Effector CD4-positive, alpha-beta T cell (primary cell): ENCODE measurements around the gene DNAL4.

Experiments
- DNase-seq: peaks from one replicate; pipeline ENCODE4 v3.0.0-alpha.2; 2020
- total RNA-seq: gene quantifications from one replicate; lab custom pipeline; 2026; lab: John Stamatoyannopoulos, UW

DNAL4 gene, protein sequence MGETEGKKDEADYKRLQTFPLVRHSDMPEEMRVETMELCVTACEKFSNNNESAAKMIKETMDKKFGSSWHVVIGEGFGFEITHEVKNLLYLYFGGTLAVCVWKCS
- 4.7 reads per million, percentile 18 among the genes with 10 or more reads in this experiment for total RNA-seq

DNA sequence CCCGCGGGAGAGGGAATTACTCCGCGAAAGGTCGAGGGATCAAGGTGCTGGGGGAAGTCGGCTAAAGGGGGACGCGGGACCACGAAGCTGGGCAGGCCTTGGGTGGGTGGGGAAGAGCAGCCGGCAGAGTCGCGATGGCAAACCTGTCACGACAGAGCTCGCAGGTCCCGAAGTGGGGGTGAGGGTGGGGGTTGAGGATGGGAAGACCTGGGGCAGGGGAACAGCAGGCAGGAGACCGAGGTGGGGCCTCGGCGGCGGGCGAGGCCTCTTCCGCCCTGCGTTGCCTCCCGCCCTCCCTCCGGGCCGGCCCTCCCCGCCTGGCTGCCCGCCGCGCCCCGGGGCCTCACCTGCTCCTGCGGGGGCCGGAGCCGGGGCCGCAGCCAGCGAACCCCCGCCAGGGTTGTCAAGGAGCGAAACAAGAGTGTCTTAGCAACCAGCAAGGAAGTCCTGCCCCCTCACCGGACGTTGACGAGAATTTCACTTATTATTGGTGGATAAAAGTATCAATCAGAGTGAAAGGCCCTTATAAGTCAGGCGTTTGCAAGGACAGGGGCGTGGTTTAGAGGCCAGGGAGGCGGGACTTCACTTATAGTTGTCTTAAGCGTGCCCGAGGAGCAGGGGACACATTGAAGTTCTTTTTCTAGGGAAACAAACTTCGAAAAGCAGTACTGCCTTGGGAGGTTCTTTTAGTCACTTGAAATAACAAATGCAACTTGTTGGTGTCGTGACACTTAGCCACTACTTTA, at the start of gene DNAL4:
TSS of gene DNAL4 (minus strand) at position 423 of the 746 bp plus-strand sequence. CDS start 11,412 bp downstream, outside the sequence.
- peak; percentile 86 for DNase-seq

DNA sequence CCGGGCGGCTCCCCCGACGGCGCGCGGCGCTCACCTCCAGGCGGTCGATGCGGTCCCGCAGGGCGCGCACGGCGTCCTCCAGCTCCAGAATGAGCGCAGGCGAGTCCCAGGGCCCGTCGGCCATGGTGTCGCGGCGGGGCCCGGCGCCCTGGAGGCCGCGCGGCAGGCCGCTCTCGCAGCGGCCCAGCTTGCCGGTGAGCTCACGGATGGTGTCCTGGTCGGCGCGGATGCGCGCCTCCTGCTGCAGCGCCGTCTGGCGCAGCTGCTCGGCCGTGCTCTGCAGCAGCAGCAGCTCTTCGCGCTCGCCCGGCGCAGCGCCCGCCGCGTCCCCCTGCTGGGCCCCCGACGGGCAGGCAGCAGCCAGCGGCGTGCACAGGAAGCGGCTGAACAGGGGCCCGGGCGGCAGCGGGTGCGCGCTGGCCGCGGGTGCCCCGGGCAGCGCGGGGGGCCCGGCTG, 49.3 kb upstream of the DNAL4 start:
- peak; percentile 15 for DNase-seq

DNA sequence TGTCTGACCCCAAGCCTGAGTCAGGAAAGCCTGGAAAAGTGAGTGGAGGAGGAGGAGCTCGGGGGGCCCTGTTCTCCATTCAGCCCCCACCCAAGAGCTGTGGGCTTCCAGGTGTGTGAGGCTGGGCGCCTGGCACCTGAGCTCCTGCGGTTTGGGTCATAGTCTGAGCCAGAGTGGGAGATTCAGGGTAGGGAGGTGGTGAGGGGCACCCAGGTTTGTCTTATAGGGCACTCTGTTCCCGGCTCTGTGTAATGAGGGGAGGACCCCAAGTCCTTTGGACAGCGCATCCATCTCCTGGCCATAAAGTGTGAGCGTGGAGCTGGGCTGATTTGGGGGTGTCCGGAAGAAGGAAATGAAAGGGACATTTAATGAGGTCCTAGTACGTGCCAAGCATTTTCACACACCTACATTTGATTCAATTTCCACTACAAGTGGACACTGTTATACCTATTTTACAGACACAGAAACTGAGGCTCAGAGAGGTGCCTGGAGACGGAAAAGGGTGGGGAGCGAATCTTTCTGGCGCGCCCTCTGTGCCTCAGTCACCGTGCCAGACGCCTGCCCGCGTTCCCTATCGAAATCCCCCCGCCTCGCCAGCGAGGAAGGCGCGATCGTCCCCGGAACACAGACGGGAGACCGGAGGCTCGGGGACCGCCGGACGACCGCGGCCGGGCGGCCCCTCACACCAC, 48.7 kb upstream of the DNAL4 start:
- DNase-seq: no peak

DNA sequence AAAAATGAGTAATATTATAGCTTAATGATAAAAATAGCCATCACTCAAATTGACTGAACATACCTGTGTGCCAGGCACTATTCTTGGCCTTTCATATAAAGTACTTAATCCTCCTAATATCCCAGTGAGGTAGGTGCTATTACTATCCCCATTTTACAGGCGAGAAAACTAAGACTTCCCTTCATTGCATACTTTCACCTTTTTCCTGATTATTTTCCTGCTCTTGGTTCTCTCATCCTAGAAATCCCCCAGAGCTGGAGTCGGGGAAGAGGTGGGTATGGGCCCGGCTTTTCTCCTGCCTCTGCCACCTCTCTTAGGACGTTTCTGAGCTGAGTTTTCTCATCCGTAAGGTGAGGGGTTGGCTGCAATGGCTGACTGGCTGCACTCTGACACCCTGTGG, 47.7 kb upstream of the DNAL4 start:
- DNase-seq: no peak

DNA sequence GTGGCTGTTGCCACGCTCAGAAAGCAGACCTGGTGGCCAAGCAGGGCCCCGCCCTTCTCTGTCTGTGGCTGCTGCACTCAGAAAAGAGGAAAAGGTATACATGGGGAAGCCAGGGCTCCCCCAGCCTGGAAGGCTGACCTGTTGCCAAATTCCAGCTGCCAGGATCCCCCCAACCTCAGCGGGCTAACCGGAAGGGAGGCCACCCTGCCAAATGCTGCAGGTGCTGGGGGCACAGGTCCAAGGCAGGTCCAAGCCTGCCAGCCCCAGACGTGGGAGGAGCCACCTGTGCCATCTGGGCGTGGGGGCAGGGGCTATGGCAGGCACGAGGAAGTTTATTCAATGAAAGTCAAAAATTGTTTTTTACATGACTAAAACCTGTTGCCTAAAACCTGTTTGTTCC, 47.3 kb upstream of the DNAL4 start:
- no peak for DNase-seq

DNA sequence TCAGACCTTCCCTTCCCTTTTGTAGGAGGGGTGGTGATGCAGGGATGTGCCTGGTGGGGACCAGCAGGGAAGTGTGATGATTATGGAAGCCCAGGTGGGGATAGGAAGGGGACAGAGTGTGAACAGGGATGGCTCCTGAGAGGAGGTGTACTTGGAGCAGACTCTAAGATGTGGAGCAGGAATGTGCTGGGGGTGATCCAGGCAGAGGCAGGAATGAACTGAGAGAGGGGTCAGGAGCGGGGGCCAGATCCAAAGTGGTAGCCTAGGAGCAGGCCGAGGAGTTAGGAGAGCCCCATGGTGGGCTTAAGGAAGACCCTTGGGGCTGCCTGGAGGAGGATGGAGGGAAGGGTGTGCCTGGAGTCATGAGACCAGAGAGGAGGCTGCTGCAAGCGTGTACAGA, 46.2 kb upstream of the DNAL4 start:
- no peak for DNase-seq

DNA sequence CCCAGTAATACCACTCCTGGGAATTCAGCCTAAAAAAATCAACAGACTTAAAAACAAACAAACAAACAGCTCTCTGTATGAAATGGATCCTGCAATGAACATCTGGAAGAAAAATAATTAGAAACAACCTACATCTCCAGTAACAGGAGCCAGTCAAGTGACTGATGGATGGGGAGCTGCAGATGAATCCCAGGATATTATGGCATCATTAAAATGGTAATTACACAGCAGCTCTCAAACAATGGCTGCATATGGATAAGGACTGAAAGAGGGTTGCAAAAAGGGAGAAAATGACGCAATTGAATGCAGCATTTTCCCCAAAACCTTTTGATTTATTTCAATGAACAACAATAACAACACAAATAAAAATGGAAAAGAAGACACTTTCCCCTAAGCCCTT, 45.7 kb upstream of the DNAL4 start:
- no peak for DNase-seq

DNA sequence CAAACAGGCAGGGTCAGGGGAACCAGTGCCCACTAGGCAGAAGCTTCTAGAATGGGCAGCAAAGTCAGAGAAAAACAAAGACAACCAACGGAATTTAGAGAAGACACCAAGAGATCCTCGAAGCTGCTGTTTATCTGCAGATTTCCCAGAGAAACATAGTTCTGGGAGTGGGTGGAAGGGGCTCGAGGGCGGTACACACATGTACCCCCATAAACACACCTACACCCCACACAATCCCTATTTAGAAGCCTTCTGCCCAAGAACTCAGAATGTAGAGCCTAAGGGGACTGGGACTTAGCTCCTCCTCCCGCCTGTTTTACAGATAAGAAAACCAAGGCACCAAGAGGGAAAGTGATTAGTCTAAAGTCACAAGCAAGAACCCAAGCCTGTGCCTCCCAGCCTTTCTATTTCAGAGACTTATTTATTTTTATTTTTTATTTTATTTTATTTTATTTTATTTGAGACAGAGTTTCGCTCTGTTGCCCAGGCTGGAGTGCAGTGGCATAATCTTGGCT, 43.5 kb upstream of the DNAL4 start:
- no peak for DNase-seq

DNA sequence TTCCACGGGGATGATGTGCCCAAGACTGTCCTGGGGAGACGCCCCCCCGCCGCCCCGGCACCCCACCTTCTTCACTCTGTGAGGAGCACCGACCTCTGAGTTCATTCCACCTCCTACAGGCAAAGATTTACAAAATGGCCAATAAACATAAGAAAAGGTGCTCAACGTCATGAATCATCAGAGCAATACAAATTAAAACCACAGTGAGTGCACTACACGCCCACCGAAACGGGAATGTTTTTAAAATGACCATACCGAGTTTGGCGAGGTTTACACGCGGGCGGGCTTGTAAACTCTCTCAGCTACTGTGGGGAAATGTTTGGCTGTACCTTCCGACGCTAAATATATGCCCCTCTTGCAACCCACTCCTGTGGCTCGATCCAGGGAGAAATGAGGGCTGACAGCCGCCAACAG, 42.0 kb upstream of the DNAL4 start:
- no peak for DNase-seq

DNA sequence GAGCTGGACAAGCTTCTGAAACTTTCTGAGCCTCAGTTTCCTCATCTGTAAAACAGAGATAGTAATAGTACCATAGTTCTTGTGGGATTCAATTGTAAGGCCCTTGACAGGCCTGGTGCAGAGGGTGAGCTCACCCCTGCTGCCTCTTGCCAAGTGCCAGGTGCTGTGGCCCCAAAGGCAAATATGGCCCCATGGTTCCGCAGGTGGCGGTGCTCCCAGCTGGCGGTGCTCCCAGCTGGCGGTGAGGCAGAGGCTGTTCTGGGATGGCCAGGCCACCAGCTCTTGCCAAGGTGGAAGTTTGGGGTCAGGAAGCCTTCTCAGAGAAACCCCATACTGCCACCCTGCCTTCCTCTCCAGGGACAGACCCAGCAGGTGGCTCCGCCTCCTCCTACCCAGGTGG, 41.0 kb upstream of the DNAL4 start:
- DNase-seq: no peak

DNA sequence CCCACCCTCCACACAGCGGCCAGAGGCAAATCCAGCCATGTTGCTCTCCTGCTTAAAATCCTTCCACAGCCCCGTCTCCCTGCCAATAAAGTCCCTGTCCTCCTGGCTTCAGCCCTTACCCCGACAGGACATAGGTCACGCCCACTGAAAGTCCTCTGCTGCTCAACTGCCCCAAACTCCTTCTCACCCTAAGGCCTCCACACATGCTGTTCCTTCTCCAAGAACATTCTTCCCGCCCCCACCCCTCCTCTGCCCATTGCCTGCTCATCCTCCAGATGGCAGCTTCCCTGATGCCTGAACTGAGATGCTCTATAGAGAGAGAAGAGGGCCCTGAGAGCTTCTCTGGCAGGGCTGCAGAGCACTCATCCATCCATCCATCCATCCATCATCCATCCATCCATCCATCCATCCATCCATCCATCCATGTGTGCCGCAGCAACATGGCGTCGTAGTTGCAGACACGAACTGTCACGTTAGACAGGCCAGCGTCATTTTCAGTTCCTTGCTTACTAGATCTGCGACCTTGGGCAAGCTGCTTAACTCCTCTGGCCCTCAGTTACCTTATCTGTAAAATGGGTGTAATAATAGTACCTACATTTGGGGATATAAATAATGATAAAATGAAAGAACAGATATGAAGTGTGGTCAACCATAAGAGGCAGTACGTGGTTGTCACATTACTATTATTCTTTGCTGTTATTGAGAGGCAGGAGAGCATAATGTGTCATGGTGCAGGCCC, 40.4 kb upstream of the DNAL4 start:
- DNase-seq: no peak

DNA sequence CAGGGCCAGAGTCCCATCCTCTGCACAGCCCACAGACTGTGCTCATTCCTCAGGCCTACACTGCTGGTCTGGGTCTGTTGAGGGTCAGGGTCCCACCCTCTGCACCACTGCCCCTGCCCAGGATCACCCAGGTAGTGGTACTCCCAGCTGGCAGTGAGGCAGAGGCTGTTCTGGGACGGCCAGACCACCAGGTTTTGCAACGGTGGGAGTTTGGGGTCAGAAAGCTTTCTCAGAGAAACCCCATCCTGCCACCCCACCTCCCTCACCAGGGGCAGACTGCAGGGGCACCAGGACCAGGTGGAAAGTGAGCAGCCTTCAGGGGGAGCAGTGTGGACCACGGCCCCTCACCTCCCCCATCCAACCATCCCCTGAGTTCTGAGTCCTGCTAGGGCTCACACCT, 39.1 kb upstream of the DNAL4 start:
- no peak for DNase-seq

DNA sequence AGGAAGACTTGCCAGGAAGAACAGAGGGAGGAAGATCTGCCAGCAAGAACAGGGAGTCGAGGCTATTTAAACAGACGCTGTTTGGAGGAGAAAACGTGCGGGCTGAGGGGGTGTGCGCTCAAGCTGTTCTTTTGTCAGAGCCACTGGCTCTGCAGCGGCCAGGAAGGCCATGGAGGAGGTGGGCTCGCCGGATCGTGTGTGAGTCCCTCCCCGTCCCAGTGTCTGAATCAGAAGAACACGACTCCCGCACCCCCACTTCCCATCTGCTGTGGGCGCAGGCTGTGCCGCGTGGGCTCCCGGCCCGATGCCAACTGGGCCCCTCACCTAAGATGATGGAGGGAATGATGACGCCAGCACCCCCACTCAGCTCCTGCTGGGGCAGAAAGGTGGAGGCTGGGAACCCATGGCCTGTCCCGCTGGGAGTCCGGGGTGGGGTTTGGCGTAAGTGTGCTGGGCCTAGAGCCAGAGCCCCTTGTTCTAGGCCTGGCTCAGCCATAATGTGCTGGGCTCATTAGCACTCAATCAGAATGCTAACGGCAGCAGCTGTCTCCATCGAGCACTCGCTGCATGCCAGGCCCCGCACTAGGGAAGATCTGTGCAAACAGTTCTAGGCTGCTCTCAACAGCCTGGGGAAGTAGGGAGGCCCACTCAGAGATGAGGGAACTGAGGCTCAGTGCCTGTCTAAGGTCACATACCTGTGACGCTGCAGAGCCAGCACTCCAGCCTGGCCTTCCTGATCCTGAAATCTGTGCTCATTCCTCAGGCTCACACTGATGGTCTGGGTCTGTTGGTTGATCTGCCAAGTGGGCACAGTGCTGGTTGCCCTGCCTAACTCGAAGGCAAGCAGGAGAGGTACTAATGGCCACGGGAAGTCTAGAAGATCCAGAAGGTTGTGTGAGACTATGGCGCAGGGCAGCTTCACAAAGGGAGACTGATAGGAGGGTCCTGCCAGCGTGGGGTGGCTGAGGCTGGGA, 38.3 kb upstream of the DNAL4 start:
- DNase-seq: no peak

DNA sequence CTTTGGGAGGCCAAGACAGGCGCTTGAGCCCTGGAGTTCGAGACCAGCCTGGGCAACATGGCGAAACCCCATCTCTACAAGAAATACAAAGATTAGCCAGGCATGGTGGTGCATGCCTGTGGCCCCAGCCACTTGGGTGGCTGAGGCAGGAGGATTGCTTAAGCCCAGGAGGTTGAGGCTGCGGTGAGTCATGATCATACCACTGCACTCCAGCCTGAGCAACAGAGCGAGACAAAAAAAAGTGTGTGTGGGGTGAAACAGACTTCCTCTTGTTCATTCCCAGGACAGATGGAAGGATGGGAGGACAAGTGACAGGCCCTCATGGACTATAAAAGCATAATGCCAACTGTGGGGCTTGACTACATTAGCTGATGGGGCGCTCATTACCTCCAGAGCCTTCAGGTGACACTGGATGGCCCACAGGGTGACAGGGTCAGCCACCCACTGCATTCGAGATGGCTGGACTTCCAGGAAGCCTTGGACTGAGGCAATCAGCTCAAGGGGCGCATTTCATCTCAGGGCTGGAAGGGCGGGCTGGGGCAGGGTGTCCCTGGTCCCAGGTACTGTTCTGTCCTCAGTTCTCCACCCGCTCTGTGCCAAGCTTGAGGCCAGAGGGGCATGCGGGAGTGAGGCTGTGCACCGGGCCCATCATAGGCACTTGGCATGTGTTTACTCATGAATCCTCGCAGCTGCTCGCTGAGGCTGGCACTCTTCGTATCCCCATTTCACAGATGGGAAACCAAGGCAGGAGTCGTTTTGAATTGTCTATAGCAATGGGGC, 37.4 kb upstream of the DNAL4 start:
- no peak for DNase-seq

DNA sequence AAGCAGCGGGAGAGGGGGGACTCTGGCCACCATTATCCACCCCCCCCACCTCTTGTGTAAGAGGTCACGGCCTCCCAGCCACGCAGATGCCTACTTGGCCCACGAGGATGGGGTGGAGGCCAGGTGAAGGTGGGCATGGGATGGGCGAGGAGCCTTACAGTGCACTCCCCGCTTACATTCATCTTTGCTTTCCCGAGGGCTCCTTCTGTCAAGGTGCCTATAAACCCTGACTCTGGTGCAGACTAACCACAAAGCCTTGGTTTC, 36.8 kb upstream of the DNAL4 start:
- DNase-seq: no peak

DNA sequence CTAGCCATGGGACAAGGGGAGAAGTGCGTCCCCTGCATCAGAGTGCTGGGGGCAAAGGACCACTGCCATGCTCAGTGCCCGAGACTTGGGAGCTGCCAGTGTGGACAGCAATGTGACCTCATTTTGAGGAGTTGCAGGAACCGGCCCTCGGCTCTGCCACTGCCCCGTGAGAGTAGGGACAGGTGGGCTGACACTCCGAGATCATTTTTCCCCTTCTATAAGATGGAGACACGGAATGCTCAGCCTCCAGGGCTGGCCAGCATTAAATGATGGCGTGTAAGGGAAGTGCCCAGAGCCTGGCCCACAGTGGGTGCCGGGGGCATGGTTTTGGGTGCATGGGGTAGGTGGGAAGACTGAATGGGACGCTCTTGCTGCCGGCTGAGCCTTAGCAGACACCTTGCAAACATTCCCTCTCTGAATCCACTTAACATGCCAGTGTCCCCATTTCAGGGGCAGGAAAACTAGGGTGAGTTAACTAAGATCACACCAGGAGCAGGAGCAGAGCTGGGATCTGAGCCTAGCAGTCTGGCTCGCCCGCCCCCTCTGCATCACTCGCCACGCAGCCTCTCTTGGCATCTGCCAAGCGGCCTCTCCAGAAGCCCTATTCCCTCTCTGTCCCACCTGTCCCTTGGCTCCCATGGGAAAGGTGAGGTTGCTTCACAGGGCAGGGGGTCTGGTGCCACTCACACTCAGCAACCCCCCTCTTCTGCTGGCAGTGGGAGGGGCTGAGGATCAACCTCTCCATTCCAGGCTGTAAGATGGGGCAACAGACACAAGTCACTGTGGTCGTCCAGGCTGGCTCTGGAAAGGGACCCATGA, 36.3 kb upstream of the DNAL4 start:
- DNase-seq: no peak

DNA sequence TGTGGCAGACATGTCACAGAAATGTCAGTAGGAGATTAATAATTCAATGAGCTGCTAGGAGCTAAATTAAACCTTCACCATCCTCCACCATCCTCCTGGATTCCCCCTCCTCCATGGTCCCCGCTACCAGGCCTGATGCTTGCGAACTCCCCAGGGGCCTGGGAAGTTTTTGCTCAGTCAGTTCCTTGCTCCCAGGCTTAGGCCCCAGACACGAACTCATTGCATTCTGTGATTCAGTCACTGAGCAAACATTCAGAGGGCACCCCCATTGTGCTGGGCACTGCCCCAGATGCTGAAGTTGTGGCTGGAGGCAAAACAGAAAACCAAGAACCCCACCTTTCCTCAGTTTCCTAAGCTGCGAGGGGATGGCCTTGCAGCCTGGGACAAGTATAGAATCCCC, 35.5 kb upstream of the DNAL4 start:
- DNase-seq: no peak

DNA sequence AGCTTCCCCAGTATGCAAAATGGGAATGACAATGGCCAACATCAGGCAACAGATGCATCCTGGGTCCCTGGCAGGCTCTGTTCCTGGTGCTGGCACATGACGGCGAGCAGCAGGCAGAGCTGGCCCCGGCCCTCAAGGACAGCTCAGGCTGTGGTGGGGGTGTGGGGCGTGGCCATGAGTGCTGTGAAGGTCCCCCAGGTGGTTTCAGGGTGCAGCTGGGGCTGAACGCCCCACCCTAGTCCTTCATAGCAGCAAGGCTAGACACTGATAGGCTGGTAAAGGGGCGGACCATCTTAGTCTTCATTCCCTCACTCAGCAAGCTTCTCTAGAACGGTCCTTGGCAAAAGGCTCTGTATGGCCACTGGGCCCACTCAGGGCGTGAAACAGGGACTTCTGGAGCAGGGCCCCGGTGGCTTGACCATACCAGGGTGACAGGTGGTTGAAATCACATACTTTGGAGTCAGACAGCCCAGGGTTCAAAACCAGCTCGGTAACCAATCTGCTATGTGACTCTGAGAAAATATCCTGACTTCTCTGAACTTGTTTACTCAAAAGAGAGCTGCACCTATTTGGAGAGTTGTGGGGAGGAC, 34.8 kb upstream of the DNAL4 start:
- no peak for DNase-seq

DNA sequence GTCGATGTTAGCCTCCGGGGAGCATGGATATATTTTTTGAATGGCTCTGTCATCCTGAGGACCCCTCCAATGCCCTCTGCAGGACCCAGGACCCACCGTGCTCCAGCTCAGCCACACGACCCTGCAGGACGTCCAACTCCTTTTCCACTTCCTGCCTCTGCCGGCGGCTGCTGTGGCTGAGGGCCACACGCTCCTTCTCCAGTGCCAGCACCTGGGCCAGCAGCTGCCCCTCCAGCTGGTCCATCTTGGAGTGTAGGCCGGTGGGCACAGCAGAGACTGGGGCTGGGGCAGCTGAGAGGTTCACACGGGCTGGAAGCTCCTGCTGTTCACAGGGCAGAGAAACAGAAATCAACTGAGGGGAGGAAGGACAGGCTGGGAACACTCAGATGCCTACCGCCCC, 34.2 kb upstream of the DNAL4 start:
- no peak for DNase-seq

DNA sequence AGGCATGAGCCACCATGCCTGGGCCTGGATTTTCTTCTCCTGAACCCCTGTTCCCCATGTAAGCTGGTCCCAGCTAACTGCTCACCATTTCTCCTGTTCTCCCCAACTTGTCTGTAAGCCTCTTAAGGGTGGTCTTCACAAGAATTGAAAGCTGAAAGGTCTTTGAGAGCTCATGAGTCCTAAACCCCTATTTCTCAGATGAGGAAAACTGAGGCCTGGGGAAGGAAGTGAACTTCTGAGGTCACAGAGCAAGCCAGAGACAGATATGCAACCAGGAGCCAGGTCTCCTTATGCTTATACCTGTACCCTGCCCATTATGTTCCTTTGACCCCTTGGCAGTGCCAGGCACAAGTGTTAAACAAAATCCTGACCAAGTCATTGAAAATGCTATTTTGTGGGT, 33.6 kb upstream of the DNAL4 start:
- DNase-seq: no peak
